ENCODE measurements around the gene PPP2R5E.

PPP2R5E gene

GRCh38 chr14:63470962-63471793 is 72.0 kb downstream of the PPP2R5E start:
- H3K4me1 ChIP-seq (ENCODE audit: insufficient read depth, poor library complexity, severe bottlenecking) = peaks cover 46% of the 10 kb centered on the region
- H3K27ac ChIP-seq (ENCODE audit: poor library complexity, severe bottlenecking) = peak overlapping the region; percentile 75
- no peak for DNase-seq (ENCODE audit: low spot score)
- peak; percentile 88 for ATAC-seq (ENCODE audit: low read depth)
- no peaks in the 10 kb centered on the region for H3K9me3 ChIP-seq (ENCODE audit: severe bottlenecking)
- H3K4me3 ChIP-seq (ENCODE audit: severe bottlenecking) = no peak overlapping the region
- H3K27me3 ChIP-seq (ENCODE audit: insufficient read depth, poor library complexity, severe bottlenecking) = no peaks in the 10 kb centered on the region
- H3K36me3 ChIP-seq (ENCODE audit: low read depth) = no peaks in the 10 kb centered on the region
- TF ChIP-seq CTCF (IDR thresholded peaks at IDR 0.05; ENCODE audit: poor library complexity, severe bottlenecking) = no peak

GRCh38 chr14:63468294-63468693 is 74.9 kb downstream of the PPP2R5E start:
- Histone ChIP-seq H3K4me1 (ENCODE audit: insufficient read depth, poor library complexity, severe bottlenecking) (peaks cover 41% of the 10 kb centered on the region), H3K27ac (ENCODE audit: poor library complexity, severe bottlenecking) (peak overlapping the region; percentile 5), H3K27me3 (ENCODE audit: insufficient read depth, poor library complexity, severe bottlenecking) (no peaks in the 10 kb centered on the region), H3K4me3 (ENCODE audit: severe bottlenecking) (no peak overlapping the region), H3K9me3 (ENCODE audit: severe bottlenecking) (no peaks in the 10 kb centered on the region), H3K36me3 (ENCODE audit: low read depth) (no peaks in the 10 kb centered on the region)
- peak; percentile 70 for ATAC-seq (ENCODE audit: low read depth)
- TF ChIP-seq CTCF (IDR thresholded peaks at IDR 0.05; ENCODE audit: poor library complexity, severe bottlenecking) = no peak
- DNase-seq (ENCODE audit: low spot score) = no peak

GRCh38 chr14:63467440-63468072 is 75.6 kb downstream of the PPP2R5E start:
- peak overlapping the region; percentile 5 for H3K27ac ChIP-seq (ENCODE audit: poor library complexity, severe bottlenecking)
- no peak overlapping the region for H3K4me3 ChIP-seq (ENCODE audit: severe bottlenecking)
- DNase-seq (ENCODE audit: low spot score) = no peak
- no peaks in the 10 kb centered on the region for H3K9me3 ChIP-seq (ENCODE audit: severe bottlenecking)
- H3K4me1 ChIP-seq (ENCODE audit: insufficient read depth, poor library complexity, severe bottlenecking) = peaks cover 38% of the 10 kb centered on the region
- no peaks in the 10 kb centered on the region for H3K27me3 ChIP-seq (ENCODE audit: insufficient read depth, poor library complexity, severe bottlenecking)
- TF ChIP-seq CTCF (IDR thresholded peaks at IDR 0.05; ENCODE audit: poor library complexity, severe bottlenecking) = no peak
- H3K36me3 ChIP-seq (ENCODE audit: low read depth) = no peaks in the 10 kb centered on the region
- ATAC-seq (ENCODE audit: low read depth) = no peak

- no peak for TF ChIP-seq CTCF (IDR thresholded peaks at IDR 0.05; ENCODE audit: poor library complexity, severe bottlenecking)
- Histone ChIP-seq H3K36me3 (ENCODE audit: low read depth) (no peaks in the 10 kb centered on the region), H3K4me1 (ENCODE audit: insufficient read depth, poor library complexity, severe bottlenecking) (peaks cover 18% of the 10 kb centered on the region), H3K27ac (ENCODE audit: poor library complexity, severe bottlenecking) (no peak overlapping the region), H3K9me3 (ENCODE audit: severe bottlenecking) (no peaks in the 10 kb centered on the region), H3K27me3 (ENCODE audit: insufficient read depth, poor library complexity, severe bottlenecking) (no peaks in the 10 kb centered on the region), H3K4me3 (ENCODE audit: severe bottlenecking) (no peak overlapping the region)
- ATAC-seq (ENCODE audit: low read depth) = no peak
- no peak for DNase-seq (ENCODE audit: low spot score)
These were observed 77.8 kb downstream of the PPP2R5E start for GRCh38 chr14:63465347-63465746.
